ENCODE data around the gene RPS16.

The RPS16 gene

DNA sequence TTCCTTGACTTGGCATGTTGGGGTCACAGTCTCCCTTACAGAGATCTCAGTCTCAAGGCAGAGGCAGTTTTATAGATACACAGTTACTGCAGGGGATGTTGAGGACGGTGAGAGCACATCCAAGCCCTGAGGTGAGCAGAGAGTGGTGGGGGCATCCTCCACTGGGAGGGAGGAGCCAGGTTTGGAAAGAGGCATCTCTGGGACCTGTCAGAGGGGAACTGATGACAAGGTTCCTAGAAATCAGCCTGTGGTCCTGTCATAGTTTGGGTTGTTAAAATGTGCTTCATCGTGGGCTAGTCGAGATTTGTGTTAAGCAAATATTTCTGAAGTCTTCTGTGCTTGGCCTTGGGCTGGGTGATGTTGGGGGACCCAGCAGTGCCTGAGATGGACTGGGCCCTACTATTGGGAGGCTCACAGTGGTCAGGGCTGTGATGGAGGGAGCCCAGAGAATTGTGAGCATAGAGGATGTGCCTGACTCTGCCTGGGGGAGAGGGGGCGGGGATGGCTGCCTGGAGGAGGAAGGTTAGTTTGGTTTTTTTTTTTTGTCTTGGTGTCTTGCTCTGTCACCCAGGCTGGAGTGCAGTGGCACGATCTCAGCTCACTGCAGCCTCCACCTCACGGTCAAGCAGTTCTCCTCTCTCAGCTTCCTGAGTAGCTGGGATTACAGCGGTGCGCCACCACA, 13.5 kb upstream of the RPS16 start:
- DNase-seq (ENCODE audit: low spot score), result no peak

DNA sequence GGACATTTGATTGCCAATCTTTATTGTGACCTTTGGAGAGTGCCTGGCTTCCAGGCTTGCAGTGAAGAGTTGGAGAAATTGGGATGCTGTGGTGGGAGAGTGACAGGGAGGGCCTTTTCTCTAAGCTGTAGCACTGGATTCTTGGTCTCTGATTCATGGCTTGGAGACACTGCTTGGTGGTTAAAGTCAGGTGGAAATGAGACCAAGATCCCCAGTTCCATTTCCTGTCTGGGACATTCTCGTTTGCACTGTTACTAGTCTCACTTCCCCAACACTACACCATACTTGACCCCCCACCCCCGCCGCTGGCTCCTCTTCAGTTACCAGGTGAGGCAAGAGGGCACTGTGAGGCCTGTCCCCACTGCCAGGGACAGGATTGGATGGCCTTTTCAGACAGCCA, 12.5 kb upstream of the RPS16 start:
- DNase-seq (ENCODE audit: low spot score), result no peak

DNA sequence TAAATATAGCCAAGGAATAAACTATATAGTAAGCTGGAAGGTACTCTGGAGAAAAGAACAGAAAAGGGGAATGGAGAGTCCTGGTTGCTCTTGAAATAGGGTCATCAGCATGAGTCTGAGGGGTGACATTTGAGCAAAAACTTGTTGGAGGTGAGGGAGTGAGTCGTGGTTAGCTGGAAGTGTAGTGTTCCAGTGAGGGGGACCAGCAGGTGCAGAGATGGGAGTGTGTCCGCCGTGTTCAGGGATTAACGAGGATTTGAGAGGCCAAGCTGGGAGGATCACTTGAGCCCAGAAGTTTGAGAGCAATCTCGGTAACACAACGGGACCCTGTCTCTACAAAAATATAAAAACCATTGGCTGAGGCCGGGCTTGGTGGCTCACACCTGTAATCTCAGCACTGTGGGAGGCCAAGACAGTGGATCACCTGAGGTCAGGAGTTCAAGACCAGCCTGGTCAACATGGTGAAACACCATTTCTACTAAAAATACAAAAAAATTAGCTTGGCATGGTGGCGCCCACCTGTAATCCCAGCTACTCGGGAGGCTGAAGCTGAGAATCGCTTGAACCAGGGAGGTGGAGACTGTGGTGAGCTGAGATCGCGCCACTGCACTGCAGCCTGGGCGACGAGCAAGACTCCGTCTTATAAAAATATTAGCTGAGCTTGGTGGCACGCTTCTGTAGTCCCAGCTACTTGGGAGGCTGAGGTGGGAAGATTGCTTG, 10.8 kb upstream of the RPS16 start:
- DNase-seq (ENCODE audit: low spot score), result no peak

DNA sequence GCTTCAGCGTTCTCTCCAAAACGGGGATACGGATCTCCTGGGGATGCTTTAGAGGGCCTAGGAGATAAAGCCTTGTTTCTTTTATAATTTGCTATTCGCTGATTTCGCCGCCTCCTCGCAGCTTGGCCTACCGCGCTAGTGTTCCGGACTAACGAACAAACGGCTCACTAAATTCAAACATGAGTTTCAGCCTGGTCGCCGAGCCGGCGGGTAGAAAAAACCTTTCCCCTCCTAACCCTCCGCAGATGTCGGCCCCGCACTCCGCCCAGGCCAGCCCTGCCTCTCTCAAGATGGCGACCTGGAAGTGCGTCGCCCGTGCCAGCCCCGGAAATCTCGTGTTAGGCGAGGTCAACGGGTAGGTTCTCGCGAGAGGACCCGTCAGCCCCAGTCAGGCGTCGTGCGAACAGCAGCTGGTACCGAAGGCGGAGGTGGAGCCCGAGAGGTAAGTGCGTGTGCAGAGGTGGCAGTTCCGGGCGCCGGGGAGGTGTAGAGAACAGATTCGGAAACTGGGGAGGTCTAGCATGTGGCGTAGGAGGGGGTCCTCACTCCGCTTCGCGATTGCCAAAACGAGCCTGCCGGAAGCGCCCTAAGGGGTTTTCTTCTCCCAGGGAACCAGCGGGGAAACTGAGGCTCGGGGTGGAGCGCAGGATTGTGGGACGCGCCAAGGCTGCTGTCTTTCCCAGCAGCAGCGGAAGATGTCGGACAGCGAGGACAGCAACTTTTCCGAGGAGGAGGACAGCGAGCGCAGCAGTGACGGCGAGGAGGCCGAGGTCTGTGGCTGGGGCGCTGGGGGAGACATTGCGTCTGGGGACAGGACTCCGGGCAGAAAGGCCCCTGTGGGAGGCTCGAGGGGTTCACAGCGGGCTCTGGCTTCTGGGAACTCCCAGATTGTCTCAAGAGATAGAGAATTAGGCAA, 9.7 kb upstream of the RPS16 start, which contains the start of gene SUPT5H:
Gene SUPT5H (plus strand): TSS at position 387 of the 916 bp plus-strand sequence. CDS start 309 bp downstream, at position 696.
- peak; percentile 99 for DNase-seq (ENCODE audit: low spot score)

DNA sequence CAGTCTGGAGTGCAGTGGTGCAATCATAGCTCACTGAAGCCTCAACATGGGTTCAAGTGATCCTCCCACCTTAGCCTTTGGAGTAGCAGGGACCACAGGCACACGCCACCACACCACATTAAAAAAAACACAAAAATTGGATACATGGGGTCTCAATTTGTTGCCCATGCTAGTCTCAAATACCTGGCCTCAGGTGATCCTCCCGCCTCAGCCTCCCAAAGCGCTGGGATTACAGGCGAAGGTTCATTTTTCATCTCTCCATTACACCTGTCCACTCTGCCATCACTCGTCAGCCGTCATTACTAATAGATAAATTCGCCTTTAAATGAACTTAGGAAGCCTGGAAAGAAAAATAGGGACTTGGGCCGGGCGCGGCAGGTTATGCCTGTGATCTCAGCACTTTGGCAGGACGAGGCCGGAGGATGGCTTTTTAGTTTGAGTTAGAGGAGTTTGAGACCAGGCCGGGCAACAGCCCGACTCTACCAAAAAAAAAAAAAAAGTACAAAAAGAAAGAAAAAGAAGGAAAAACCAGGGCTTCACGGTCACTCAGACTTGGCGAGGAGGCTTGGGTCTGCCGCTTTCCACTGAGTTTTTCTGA, 8.9 kb upstream of the RPS16 start:
- DNase-seq (ENCODE audit: low spot score), result no peak

DNA sequence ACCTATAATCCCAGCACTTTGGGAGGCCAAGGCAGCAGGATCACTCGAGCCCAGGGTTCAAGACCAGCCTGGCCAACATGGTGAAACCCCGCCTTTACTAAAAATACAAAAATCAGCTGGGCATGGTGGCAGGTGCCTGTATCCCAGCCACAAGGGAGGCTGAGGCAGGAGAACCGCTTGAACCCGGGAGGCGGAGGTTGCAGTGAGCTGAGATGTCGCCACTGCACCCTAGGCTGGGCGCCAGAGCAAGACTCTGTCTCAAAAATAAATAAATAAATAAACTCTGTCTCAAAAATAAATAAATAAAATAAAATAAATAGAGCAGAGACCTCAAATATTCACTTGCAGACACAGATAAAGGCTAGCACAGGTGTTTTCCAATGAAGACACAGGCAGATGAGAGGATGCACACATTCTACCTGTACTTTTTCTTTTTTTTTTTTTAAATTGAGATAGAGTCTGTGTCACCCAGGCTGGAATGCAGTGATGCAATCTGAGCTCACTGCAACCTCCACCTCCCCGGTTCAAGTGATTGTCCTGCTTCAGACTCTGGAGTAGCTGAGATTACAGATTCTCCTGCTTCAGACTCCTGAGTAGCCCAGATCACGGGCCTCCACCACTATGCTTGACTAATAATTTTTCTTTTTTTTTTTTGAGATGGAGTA, 2.7 kb upstream of the RPS16 start:
- no peak for DNase-seq (ENCODE audit: low spot score)

DNA sequence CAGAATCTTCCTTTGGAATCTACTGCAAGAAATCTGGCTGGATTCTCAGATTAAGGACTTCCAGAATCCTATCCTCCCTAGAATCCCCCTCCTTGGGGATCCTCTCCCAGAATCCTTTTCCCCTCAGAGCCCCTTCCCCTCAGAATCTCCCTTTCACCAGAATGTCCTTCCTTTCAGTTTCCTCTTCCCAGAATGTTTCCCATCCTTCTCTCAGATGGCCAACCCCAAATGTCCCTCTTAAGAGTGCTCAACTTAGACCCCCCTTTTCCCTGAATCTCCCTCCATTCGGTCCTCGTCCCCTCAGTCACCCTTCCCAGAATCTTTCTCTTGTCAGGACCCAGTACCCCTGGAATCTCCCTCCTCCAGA, 584 bp upstream of the RPS16 start:
- DNase-seq (ENCODE audit: low spot score), result no peak

DNA sequence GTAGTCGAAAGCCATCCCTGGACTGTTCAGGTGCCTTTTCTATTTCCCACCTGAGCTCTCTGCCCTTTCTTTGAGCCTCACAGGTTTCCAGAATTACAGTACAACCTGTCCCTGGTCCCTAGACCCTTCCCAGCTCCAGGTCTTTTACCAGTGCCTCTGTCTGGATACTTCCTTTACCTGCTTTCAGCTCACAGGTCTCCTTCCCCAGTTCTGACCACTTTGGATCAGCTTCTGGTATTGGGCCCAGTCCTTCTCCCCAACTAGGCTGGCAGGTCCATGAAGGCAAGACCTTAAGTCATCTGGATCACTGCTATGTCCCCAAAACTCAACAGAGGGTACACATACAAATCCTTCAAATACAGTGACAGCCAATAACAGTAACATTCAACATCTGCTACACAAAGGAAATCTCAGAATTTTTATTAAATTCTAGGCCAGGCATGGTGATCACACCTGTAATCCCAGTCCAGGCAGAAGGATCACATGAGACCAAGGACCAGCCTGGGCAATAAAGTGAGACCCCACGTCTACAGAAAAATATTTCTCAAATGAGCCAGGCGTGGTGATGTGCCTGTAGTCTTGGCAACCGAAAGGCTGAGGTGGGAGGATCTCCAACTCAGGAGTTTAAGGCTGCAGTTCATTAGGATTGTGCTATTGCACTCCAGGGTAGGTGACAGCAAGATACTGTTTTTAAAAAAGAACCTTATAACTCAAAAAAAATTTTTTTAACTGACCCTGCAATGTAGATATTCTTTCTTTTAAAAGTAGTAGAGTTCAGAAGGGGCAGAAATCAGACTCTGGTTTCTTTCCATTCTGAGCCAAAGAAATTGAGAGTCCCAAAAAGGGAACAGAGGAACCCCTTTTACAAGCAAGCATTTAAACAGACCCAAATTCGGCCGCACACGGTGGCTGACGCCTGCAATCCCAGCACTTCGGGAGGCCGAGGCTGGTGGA, 1.3 kb downstream of the RPS16 start:
- DNase-seq (ENCODE audit: low spot score), result no peak

DNA sequence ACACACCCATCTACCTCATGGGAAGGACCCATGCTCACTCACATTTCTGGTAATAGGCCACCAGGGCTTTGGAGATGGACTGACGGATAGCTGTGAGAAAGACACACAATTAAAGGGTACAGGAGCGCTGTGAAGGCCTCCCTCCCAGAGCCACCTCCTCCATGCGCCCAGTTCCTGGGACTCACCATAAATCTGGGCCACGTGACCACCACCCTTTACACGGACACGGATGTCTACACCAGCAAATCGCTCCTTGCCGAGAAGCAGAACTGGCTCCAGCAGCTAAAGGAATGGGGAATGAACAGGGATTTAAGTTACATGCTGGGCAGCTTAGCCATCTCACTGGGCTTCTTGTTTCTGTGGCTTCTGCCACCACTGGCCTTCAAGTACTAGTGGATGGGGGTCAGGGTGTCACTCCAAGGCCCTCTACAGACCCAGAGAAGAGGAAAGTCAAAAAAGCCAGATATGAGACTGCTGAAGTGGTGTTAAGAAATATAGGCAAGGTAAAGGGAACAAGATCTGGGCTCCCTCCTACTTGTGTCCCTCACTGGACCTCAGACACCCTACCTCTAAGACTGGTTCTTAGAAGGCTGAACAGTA, 2.2 kb downstream of the RPS16 start:
- DNase-seq (ENCODE audit: low spot score), result no peak

DNA sequence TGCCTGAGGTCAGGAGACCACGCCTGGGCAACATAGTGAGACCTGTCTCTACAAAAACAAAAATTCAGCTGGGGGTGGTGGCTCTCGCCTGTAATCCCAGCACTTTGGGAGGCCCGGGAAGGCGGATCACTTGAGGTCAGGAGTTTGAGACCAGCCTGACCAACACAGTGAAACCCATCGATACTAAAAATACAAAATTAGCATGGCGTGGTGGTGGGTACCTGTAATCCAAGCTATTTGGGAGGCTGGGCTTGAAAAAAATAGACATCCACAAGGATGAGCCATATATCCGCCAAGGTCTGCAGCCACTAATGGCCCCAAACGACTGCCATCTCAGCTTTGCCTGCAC, 3.1 kb downstream of the RPS16 start:
- DNase-seq (ENCODE audit: low spot score), result no peak

DNA sequence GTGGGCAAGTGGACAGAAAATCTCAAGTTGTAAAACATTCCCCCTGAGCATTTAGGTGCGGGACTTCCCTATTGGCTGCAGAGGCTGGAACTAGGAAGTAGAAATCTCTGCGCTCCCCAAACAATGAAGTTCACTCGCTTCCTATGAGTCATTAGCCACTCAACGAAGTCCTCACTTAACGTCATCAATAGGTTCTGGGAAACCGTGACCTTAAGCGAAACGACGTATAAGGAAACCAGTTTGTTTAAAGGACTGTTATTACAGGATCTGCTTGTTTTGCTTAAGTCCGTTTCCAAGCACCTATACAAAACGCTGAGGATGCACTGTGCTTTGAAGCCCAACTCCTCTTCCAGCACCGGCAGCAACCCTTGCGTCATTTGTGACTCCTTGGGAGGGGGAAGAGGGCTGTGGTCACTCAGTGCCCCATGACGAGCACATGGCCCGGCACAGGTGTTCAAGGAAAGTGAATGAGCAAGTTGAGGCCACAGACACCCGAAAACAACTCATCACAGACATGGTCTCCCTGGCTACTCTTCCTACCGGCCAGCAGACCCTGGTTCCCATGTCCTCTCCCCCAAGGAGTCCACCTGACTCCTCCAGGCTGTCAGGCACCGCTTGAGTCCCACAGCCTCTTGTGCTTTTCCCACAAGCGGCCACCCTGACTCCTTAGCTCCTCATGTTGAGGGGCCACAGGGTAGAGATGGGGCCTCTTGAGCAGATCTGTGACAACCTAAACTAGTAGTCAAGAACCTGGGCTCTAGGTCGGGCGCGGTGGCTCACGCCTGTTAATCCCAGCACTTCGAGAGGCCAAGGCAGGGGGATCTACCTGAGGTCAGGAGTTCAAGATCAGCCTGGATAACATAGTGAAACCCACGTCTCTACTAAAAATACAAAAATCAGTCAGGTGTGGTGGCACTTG, 4.8 kb downstream of the RPS16 start:
- peak; percentile 96 for DNase-seq (ENCODE audit: low spot score)

DNA sequence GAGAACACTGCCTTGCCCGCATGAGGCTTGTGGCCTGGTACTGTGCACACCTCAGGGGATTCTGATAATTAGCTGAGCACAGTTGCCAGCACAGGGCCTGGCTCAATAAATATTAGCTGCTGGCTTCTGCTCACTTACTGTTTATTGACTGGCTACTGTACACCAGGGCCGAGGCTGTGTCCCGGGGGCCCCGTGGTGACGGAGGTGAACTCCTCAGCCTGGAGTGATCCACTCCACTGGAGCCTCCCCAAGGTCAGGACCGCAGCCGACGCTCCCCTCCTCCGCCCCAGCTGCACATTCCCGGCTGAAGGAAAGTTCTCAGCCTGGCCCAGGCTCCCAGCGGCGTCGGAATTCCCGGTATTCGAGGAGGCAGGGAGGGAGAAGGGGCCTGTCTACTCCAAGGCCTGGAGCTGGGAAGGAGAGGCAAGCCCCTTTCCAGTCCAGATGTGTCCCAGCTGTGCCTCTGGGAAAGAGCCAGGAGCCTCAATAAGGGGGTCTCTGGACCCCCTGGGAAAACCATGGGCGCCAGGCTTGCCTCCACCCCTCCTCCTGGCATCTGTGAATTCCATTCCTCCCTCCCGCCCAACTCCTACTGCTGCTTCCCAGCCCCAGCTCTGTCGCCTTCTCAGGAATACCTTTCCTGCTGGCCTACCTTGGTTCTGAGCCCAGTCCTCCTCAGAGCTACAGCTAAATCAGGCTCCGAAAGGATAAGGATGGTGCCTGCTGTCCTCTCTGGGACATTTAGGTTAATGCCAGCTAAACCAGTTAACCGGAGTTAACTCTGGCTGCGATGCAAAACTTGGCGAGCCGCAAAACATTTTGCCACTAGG, 7.3 kb downstream of the RPS16 start:
- no peak for DNase-seq (ENCODE audit: low spot score)

DNA sequence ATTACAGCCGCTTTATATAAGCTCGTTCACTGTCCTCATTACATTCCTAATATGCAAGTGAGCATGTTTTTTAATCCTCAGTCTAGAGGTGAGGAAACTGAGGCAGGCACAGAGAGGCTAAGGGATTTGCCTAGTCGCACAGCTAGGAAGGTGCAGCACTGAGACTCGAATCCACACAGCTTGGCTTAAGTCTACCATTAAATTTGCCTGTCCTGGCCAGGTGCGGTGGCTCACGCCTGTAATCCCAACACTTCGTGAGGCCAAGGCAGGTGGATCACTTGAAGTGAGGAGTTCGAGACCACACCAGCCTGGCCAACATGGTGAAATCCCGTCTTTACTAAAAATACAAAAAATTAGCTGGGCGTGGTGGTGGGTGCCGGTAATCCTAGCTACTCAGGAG, 8.0 kb downstream of the RPS16 start:
- DNase-seq (ENCODE audit: low spot score), result no peak

DNA sequence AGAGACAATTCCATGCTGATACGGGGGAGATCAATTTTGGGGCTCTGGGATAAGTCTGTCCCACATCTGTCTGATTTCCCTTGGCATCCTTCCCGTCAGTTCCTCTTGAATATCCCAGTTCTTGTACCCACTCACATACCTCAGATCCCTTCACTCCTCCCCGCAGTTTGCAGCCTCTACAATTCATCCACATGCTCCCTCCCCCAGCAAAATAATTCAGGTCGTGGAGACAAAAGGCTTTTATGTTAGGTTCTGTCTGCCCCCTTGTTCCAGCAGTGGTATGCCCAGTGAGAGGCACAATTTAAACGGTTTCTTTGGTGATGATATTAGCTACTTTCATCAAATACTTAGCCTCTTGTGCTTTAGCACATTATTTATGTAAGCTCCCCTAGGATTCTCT, 9.6 kb downstream of the RPS16 start:
- peak; percentile 84 for DNase-seq (ENCODE audit: low spot score)

DNA sequence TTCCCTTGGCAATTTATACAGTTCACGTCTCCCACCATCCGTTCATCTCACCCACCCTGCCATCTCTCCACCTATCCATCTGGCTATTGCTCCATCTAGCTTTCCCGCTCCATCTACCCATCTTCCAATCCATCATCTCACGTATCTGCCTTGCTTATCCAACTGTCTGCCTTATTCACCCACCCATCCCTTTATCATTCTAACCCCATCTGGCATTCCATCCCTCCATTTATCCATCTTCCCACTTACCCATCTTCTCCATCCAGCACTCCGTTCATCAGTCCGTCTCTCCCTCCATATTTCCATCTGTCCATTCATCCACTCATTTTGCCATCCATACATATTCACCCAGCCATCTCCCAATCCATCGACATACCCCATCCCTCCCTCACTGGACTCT, 10.0 kb downstream of the RPS16 start:
- DNase-seq (ENCODE audit: low spot score), result no peak

DNA sequence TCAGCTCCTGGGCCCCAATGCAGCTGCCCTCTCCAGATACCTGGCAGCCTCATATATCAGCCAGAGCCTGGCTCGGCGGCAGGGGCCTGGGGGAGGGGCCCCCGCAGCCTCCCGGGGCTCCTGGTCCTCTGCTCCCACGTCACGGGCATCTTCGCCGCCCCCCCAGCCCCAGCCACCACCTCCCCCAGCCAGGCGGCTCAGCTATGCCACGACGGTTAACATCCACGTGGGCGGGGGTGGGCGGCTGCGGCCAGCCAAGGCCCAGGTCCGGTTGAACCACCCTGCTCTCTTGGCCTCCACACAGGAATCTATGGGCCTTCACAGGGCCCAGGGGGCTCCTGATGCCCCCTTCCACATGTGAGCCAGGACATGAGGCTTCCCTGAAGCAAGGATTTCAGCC, 10.8 kb downstream of the RPS16 start:
- no peak for DNase-seq (ENCODE audit: low spot score)

DNA sequence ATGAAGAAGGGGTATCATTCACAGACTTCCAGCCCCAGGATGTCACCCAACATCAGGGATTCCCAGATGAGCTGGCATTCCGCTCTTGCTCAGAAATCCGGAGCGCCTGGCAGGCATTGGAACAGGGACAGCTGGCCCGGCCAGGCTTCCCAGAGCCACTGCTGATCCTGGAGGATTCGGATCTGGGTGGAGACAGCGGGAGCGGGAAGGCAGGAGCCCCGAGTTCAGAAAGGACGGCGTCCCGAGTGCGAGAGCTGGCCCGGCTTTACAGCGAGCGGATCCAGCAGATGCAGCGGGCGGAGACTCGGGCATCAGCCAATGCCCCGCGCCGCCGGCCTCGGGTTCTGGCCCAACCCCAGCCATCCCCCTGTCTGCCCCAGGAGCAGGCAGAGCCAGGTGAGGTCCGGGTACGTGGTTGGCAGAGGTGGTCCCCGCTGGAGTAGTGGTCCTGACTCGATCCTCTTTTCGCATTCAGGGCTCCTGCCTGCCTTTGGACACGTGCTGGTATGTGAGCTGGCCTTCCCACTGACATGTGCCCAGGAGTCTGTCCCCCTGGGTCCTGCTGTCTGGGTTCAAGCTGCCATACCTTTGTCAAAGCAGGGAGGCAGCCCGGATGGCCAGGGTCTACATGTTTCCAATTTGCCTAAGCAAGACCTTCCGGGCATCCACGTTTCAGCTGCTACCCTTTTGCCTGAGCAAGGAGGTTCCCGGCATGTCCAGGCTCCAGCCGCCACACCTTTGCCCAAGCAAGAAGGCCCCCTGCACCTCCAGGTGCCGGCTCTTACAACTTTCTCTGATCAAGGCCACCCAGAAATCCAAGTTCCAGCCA, 12.3 kb downstream of the RPS16 start:
- DNase-seq (ENCODE audit: low spot score), result no peak
